Kidney tubule cell (primary cell): ENCODE results near the gene SLC35F1.
A peak's percentile ranks its signal among the peaks of the same experiment; 100 is the strongest.
"Not testable (repeated sequence)": the region's sequence is repeated elsewhere in the genome, so short reads cannot be mapped to it uniquely, and the experiment has no call there.

Source experiments
- DNase-seq: peaks from one replicate; pipeline ENCODE4 v3.0.0-alpha.2; 2018; ENCODE audit warnings: low spot score

SLC35F1 gene

DNA sequence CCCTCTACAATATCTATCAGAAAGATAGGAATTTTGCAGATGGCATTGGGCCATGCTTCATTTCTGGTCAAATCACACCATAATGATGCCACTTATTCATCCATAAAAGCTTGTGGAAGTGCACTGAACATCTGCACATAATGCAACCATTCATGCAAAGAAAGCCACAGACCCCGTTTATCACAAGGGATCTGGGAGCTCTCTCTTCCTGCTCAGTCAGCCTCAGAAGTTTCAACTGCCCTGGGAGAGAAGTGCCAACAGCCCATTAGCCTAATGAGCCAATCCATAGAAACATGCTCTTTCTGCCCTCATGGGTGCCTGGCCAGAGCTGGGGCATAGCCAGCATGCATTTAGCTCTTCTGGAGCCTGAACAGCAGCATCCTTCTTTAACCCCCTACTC is 85.8 kb downstream of the SLC35F1 start:
- peak; percentile 37 for DNase-seq

DNA sequence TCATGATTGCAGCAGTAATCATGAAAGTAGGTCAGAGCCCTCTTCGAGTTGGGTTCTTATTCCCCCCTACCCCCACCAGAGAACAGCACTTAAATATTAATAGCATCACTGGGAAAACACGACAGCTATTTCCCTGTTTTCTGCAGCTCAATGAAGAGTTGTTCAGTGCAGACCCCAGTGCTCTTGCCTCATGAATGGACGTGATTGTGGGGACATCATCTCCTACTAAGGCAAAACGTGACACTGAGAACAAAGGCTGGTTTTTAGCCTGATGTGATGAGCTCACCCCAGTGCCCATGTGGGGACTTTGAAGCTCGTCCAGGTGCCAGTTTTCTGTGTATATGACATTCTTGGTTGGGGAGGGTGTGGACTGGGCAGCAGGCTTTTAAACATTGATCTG is 105.9 kb downstream of the SLC35F1 start:
- no peak for DNase-seq

DNA sequence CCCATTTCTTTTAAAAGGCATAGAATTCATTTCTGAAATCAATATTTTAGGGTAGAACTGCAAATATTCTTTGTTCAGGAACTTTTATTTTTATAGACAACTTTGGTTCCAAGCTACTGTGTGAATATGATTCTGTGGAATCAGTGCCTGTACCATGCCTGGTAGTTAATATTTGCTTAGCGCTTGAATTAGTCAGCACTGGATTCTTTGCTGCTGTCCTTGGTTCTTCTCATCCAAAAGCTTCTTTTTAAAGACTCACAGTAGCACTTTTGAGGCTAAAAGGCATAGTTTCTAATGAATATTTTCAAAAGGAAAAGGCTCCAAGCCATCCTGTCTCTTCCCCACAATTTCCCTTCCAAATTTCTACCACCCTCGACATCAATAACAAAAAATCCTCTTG is 109.5 kb downstream of the SLC35F1 start:
- DNase-seq = no peak

DNA sequence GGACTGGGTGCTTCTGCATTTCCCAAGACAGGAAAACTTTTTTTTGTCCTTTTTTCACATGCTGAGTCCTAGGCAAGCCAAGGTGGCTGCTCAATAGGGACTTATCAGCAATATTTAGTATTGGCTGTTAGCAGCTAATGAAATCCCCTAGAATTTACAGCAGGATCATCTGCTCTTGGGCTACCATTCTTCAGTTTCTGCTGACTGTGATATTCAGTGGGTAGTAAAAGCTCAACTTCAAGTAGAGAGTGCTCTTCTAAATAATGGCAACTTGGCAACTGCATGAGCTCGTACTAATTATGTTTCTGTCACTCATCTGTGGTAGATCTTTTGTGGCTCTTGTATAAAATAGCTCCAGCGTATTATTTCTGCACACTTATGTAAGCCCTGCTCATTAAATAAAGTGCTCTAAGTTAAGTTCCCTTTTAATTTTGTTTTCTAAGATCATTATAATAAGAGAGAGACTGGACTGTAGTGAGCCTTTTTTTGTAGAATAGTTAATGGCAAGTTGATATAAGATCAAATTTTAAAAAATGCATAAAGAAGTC is 110.3 kb downstream of the SLC35F1 start:
- DNase-seq = no peak

DNA sequence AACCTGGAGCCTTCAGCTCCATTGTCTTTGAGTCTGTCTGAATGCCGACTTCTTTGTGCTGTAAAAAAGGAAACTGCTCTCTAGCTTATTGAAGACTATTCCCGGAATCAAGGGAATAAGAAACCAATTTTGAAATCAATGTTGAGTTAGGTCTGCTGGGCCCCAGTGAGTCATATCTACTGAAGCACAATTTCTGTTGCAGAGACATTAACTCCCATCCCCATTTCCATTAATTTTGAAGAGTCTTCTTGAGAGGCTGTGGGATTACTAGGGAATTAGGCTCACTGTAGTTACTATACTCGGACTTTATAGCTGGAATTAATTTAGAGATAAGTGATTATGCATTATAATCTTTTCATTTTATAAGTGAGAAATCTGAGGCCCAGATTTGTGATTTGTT is 116.7 kb downstream of the SLC35F1 start:
- no peak for DNase-seq

DNA sequence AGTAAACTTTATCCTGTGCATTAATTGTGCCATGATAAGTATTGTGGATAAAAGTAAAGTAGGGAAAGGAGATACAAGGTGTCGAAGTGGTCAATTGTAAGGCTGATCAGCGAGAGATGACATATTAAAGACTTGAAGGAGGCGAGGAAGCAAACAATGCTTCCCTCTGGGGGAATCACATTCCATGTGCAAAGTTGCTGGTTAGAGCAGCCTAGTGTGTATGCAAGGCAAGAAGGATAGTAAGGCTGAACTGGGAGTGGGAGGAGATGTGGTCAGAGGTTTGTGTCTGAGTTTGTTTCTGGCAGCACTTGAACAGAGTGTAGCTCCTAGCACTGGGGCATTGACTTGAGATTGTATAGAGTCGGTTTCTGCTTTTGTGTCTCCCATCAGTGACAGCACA is 122.9 kb downstream of the SLC35F1 start:
- no peak for DNase-seq

DNA sequence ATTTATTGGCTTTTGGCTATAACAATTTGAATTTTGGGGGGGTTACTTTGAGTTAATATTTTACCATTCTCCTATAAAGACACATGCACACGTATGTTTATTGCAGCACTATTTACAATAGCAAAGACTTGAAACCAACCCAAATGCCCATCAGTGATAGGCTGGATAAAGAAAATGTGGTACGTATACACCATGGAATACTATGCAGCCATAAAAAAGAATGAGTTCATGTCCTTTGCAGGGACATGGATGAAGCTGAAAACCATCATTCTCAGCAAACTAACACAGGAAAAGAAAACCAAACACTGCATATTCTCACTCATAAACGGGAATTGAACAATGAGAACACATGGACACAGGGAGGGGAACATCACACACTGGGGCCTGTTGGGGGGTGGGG is 130.4 kb downstream of the SLC35F1 start:
- DNase-seq = not testable (repeated sequence)

DNA sequence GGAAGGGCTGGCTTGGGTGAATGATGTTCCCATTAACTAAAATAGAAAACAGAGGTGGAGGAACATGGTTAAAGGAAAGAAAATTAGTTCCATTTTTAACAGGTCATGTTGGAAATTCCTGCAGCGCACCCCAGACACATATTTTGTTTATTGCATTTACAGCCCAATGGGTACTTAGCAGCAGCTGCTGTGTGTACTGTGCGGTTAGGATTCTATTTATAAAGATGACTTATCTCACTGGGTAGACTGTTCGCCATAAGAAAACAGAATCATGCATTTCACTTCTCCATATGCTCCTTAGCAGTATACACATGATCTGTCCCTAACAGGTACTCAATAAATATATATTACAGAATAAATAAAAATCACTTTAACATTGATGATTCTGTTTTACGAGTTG is 135.8 kb downstream of the SLC35F1 start:
- DNase-seq = no peak

DNA sequence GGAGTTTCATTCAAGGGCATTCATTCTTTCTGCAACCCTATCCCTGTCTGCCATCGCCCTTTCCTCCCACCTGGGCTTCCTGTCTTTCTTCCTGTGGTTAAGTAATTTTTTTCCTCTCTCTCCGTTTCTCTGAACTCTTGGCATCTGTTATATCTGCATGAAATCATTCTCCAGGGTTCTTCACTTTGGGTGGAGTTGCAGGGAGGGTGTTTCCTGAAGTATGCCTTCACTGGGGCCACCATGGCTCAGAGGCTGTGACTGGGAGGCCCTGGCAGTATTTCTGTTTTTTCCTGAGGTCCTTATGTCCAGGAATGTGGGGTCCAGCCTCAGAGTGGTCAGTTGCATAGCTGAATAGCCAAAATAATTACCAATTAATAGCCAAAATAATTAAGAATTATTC is 137.2 kb downstream of the SLC35F1 start:
- DNase-seq = no peak

DNA sequence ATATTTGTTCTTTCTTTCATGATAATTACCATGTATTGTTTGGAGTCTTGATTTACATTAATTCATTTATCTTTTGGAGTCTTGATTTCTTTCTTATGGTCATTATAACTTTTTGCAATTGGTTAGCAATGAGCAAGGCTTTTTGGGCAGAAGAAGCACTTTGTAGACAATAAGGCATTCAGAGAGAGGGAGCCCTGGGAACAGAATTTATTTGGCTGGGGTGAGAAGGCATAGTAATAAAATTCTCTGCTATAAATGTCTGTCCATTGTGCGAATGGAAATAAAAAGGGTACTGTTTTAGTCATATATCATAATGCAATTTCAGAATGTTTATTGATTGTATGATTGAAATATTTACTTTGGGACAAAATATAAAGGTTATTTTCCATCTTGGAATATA is 147.0 kb downstream of the SLC35F1 start:
- no peak for DNase-seq

DNA sequence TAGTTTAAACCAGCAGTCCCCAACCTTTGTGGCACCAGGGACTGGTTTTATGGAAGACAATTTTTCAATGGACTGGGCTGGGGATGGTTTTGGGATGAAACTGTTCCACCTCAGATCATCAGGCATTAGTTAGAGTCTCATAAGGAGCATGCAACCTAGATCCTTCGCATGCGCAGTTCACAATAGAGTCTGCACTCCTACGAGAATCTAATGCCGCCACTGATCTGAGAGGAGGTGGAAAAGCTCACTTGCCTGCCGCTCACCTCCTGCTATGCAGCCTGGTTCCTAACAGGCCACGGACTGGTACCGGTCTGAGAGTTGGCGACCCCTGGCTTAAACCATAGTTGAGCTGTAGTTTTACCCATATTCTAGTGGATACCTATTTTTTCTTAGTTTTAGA is 154.6 kb downstream of the SLC35F1 start:
- DNase-seq = no peak

DNA sequence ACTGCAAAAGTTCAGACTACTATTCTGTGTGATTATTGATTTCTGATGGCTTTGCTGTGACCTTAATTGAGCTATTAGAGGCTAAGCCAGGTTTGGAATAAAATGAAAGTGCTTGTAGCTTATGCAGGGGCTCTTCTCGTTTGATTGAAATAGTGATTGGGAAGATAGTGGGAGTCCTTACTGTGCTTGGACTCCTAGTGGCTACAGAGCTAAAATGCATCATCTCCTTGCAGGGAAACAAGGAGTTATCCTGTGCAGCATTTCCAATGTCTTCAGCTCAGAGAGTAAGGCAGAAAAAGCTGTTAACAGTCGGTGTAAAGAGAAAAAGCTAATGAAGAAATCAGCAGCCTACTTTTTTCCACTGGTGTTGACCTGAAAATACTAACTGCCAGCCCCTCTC is 173.5 kb downstream of the SLC35F1 start:
- no peak for DNase-seq

DNA sequence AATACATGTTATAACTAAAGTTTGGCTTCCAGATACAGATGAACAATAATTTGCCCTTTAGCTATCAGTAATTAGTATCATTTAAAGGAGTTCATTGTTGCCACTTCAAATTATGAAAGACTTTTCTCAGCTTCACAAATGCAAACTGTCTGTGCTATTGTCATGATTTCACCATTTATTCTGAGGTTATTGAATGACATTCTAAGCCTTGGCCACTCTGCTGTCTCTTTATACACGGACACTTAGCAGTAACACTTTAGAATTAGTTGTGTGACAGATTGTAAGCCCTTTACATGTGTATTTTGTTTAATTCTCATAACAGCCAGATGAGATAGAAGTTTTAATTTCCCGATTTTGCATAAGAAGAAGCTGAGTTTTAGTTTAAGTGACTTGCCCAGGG is 176.6 kb downstream of the SLC35F1 start:
- no peak for DNase-seq

DNA sequence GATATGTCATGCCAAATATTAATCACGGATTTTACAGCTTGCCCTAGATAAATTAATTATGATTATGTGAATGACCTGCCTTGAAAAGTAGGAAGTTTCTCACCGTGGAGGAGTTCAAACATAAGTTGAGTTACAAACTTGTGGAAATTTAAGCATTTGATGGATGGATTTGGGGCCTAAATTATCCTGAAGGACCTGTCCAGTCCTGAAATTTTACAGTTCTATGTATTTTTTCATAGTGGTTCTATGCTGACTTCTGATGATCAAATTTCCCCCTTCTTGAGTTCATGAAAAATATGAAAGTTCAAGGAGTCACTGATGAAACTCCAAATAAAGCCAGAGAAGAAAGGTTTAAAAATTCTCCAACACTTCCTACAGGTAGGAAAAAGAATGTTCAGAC is 178.6 kb downstream of the SLC35F1 start:
- DNase-seq = no peak

DNA sequence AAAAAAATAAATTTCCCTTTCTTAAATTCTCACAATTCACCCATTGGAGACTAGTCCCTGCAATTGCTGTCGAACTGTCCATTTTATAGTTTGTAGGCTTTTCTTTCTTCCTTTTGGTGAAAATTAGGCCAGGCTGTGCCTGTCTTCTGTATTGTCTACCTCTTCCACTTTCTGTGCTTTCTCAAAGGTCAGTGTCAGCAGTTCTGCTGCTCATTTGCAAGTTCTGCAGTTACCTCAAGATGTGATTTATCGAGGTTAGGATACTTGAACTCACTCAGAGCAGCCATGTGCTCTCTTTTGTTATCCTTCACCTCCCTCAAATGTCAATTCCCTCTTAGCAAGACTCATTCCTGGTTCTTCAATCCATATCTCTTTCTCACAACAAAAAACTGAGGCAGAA is 179.1 kb downstream of the SLC35F1 start:
- DNase-seq = no peak

DNA sequence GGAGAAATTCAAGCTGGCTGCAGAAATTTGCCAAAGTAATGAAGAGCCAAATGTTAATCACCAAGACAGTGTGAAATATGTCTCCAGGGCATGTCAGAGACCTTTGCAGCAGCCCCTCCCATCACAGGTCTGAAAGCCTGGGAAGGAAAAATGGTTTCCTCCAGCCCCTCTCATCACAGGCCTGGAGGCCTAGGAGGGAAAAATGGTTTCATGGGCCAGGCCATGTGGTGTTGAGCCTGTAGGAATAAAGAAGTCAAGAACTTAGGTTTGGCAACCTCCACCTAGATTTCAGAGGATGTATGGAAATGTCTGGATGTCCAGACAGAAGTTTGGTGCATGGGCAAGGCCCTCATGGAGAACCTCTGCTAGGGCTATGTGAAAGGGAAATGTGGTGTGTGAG is 185.0 kb downstream of the SLC35F1 start:
- no peak for DNase-seq

DNA sequence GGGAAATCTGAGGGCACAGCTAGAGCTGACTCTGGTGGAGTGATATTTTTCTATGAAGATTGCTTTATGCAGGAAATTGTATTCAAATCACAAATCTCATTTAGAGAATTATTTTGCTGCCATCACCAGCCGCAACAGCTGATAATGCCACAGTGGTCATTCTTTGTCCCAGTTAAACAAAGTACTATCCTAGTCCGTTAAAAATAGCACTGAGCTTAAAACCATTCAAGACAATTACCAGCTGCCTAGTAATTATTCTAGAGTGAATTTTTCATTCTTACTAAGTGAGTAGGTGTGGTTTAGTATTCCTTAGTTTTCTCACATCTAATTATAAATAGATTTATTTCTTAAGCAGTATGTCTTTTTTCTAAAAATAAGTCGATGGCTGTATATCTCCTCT is 190.5 kb downstream of the SLC35F1 start:
- DNase-seq = no peak

DNA sequence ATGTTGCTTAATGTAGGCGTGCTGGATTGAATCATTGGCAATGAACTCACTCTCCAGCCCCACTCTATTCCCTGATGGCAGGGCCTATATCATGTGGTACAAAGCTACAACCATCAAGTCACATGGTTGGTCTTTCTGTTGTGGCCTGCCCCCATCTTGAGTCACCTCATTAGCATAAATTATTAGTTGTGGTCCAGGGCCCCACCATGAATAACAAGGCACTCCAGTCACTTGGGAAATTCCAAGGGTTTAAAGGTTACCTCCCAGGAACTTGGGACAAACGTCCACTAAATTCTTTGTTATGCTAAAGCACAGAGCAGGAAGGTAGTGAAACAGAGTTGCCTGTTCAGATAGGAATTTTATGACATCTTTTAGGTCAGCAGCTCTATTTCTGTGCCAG is 193.7 kb downstream of the SLC35F1 start:
- peak; percentile 97 for DNase-seq

DNA sequence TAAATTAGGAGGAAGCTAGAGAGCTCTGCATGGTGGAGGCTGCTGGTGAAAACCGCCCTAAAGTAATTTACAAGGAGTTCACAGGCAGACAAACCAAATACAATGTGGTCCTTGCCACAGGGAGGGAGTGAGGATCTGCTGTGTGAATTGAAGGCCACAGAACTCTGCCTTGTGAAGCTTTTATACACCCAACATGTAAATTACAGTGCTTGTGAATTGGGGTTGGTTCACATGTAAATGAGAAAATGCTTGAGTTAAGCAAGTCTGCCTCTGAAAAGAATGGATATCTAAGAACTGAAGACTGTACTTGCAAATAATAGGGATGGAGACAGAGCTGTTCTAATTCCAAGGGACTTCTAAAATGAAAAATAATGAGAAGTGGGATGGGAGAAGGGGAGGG is 194.2 kb downstream of the SLC35F1 start:
- no peak for DNase-seq

DNA sequence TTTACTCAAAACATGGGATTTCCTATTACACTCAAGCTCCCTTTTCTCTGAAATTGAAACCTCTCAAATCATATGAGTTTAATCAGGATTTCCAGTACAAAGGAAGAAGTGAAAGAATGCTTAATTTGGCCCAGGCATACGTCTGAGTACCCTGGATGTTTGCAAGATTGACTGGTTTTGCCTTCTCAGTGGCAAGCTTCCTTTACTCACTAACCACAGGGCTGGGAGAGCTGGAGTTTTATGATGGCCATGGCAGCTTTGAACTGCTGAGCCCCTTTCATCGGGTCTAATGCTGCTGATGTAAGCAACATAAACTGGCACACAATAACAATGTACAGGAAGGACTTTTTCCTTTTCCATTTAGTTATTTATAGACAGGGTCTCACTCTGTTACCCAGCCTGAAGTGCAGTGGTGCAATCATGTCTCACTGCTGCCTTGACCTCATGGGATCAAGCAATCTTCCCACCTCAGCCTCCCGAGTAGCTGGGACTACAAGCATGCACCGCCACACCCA is 194.8 kb downstream of the SLC35F1 start:
- DNase-seq = peak; percentile 61

DNA sequence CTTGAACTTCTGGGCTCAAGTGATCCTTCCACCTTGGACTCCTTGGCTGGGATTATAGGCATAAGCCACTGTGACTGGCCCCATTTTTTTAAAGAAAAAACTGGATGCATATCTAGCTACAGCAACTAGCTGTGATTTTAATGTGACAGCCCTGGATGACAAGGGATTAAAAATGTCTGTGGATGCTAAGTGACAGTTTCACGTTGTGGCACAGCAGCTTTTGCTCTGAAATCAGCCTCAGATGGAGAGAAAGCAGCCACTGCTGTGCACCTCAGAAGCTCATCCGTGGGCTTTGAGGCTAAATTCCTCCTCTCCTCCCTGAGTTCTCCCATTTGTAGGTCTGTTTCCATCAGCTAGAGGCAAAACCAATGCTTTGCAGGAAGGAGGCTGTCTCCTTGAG is 195.3 kb downstream of the SLC35F1 start:
- DNase-seq = no peak

DNA sequence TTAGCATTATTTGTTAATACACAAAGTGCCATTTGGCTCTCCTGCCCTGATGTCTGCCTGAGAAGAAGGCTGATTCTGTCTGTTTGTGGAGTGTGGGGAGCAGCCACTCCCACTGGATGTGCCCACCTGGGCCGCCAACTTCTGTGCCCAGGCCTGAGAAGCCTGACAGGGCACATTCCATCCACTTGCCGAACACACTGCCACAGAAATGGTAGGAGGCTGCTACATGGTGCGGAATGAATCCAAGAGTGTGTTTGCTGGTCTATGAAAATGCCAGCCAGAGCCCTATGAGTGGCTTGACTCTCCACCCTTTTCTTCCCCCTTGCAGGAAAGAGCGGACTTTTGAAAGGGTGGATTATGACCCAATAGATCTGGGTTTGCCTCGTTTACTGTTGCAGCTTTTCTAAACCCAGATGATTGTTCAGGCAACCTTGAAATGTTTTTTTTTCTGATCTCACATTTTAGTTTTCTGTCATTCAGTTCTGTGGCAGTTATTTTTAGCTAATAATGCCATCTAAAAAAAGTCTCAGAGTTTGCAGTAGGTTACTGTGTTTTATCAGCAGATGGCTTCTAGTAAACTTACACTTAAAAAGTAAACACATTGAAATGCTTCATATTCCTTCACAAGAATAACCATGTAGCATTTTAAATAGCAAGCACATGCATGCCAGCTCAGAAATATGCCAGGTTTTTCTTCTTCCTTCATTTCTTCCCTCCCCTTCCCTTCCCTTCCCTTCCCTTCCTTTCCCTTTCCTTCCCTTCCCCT is 196.5 kb downstream of the SLC35F1 start:
- no peak for DNase-seq

DNA sequence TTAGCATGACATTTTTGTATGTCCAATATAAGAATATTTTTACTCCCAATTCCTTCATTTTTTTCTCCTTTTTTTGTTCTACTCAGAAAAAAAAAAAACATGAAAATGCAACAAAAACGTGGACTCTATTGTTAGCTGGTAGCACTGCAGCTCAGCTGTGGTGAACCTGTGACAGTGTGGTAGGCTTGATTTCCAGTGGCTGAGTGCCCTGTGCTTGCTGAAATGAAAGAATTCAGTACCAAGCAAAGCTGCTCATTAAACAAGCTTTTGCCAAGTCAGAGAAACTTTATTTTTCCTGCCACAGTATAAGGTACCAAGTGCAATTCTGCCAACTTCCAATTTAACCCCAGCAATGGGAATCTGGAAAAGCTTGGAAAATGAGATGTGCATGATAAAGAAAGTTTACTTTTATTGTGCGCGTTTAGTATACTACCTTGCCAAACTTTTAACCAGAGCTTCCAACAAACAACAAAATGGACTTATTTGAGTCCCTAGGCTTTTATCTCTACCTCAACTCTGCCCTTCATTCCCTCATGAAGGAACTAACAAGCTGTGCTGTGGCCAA is 215.2 kb downstream of the SLC35F1 start:
- no peak for DNase-seq

DNA sequence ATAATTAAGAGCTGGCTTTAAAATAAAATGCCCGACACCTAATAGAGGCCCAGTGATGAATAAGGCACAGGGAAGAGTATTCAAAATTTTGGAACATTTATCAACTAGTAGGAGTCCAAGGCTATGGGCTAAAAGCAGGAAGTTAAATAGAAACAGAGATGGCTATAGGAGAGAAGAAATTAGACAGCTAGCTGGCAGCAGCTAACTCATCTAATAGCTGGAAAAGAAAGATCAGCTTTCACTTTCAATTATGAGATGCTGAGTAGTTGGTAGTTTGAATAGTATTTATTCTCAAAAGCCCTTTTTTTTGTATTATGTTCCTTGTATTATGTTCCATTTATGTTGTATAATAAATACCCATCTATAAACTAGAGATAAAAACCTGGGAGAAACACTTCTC is 215.7 kb downstream of the SLC35F1 start:
- no peak for DNase-seq
